HG03469 (cell line): ENCODE data around the gene METTL14.

Source experiments
- ATAC-seq: cut with Tn5 transposase; IDR thresholded peaks from one replicate; pipeline ENCODE4 v1.9.1; 2021; ENCODE audit warnings: mild to moderate bottlenecking, moderate library complexity, moderate number of reproducible peaks; ENCODE audit not compliant: unreplicated experiment

Gene METTL14

GRCh38 chr4:118756958-118757357, 71.8 kb downstream of the METTL14 start:
- ATAC-seq, result no peak

DNA sequence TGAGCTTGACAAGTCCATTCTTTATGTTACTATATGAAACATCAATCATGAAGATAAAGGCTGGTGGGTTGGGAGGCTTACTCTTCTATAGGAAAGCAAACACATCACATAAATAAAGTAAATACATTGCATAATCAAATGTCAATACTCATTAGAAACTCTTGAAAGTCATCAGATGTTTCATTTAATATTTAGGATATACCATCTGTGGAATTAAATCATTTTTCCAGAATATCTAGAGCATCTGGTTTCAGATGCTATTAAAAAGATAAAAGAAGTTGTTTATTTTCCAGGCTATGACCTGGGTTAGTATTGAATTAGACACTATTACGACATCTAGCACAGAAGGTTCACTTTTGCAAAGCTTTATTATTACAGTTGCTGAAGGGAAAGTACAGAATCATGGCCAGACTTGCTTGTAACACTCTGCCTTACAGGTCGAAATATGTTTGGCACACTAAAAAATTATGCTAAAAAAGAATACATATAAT, 72.6 kb downstream of the METTL14 start:
- ATAC-seq, result no peak

GRCh38 chr4:118758293-118758692, 73.1 kb downstream of the METTL14 start:
- ATAC-seq, result no peak

DNA sequence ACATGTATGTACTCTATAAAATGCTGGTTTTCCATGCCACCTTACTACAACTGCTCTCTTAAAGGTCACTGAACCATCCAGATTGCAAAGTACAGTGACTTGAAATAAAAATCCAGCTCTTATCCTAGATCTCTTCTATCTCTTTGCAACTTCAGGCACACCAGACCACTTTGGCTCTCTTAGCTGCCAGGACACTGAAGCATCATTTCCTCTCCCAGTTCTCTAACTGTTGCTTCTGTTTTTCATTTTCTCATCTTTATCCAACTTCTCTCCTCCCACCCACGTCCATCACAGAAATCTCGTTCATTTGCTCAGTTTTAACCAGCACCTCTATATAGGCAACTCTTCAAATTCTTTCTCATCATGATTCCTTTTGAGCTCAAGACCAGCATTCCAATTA, 74.3 kb downstream of the METTL14 start:
- ATAC-seq, result no peak

DNA sequence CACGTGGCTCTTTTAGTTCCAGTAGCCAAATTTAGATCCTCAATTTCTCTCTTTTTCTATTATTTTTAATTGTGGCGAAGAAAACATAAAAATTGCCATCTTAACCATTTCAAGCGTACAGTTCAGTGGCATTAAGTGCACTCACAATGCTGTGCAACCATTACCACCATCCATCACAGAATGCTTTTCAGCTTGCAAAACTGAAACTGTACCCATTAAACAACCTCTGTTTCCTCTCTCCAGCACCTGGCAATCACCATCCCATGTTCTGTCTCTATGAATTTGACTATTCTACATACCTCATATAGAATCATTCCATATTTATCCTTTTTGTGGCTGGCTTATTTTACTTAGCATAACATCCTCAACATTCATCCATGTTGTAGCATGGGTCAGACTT, 74.9 kb downstream of the METTL14 start:
- peak; percentile 21 for ATAC-seq

DNA sequence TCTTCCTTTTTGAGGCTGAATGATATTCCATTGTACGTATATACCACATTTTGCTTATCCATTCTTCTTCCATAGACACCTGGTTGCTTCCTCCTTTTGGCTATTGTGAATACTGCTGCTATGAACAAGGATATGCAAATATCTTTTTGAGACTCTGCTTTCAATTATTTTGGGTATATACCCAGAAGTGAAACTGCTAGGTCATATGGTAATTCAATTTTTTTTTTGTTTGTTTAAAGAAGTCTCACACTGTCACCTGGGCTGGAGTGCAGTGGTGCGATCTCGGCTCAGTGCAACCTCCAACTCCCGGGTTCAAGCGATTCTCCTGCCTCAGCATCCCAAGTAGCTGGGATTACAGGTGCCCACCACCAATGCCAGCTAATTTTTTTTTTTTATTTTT, 75.3 kb downstream of the METTL14 start:
- peak; percentile 94 for ATAC-seq

- ATAC-seq, result no peak
These were observed 76.3 kb downstream of the METTL14 start for GRCh38 chr4:118761397-118762016.

GRCh38 chr4:118762155-118762554, 77.0 kb downstream of the METTL14 start:
- ATAC-seq, result no peak

- no peak for ATAC-seq
These were observed 77.7 kb downstream of the METTL14 start for GRCh38 chr4:118762730-118763477.
